ENCODE measurements around the gene DMXL2. TPM values are rescaled to one million over a fixed set of nuclear protein-coding genes. Genes with fewer than 3 reads are reported as not detected.

DMXL2 gene
- total RNA-seq, 2 experiments from 2014 or later = 5.9 to 7.0 TPM

- H3K4me3 Mint-ChIP-seq = no peak overlapping the region
- H3K4me1 Mint-ChIP-seq = no peaks in the 10 kb centered on the region
- peaks cover 4% of the 10 kb centered on the region for H3K27me3 Mint-ChIP-seq
- DNase-seq (no peak), ATAC-seq (no peak)
- no peaks in the 10 kb centered on the region for H3K9me3 Mint-ChIP-seq (ENCODE audit: low read depth)
- H3K36me3 Mint-ChIP-seq (ENCODE audit: low read depth) = no peaks in the 10 kb centered on the region
- no peak overlapping the region for H3K27ac Mint-ChIP-seq
- ChIA-PET POLR2A (no interaction called here), CTCF (interaction anchor here (0.6 kb wide), 1 partner anchor 16 kb away, joined by 3 read pairs; no protein-coding TSS in a partner anchor)
- intact Hi-C loops (cut with DNase I, micrococcal nuclease) = no loop called here
Measured at GRCh38 chr15:51603002-51603401, 19.6 kb downstream of the DMXL2 start.

- no peak overlapping the region for H3K27ac Mint-ChIP-seq
- H3K9me3 Mint-ChIP-seq (ENCODE audit: low read depth) = no peaks in the 10 kb centered on the region
- no peaks in the 10 kb centered on the region for H3K4me1 Mint-ChIP-seq
- no peak overlapping the region for H3K4me3 Mint-ChIP-seq
- intact Hi-C loops (cut with DNase I, micrococcal nuclease) = no loop called here
- ATAC-seq = no peak
- H3K27me3 Mint-ChIP-seq = peaks cover 4% of the 10 kb centered on the region
- no peak for DNase-seq
- CTCF ChIA-PET = interaction anchor here (0.6 kb wide), 1 partner anchor 15 kb away, joined by 3 read pairs; no protein-coding TSS in a partner anchor
- POLR2A ChIA-PET = no interaction called here
- H3K36me3 Mint-ChIP-seq (ENCODE audit: low read depth) = no peaks in the 10 kb centered on the region
Measured at GRCh38 chr15:51602484-51602883, 20.1 kb downstream of the DMXL2 start.

- ChIA-PET POLR2A (no interaction called here), CTCF (interaction anchor here (1.1 kb wide), 1 partner anchor 20 kb away, joined by 3 read pairs; no protein-coding TSS in a partner anchor)
- no peaks in the 10 kb centered on the region for H3K4me1 Mint-ChIP-seq
- H3K4me3 Mint-ChIP-seq = no peak overlapping the region
- intact Hi-C loops (cut with DNase I, micrococcal nuclease) = no loop called here
- no peaks in the 10 kb centered on the region for H3K9me3 Mint-ChIP-seq (ENCODE audit: low read depth)
- peaks cover 4% of the 10 kb centered on the region for H3K27me3 Mint-ChIP-seq
- DNase-seq = no peak
- H3K27ac Mint-ChIP-seq = no peak overlapping the region
- no peak for ATAC-seq
- no peaks in the 10 kb centered on the region for H3K36me3 Mint-ChIP-seq (ENCODE audit: low read depth)
Measured at GRCh38 chr15:51601801-51602200, 20.8 kb downstream of the DMXL2 start.

- Mint-ChIP-seq H3K4me3 (no peak overlapping the region), H3K27me3 (peaks cover 4% of the 10 kb centered on the region), H3K36me3 (ENCODE audit: low read depth) (no peaks in the 10 kb centered on the region), H3K9me3 (ENCODE audit: low read depth) (peaks cover 3% of the 10 kb centered on the region), H3K4me1 (no peaks in the 10 kb centered on the region), H3K27ac (peak overlapping the region; percentile 3)
- ATAC-seq = peak; percentile 26
- peak; percentile 5 for DNase-seq
- ChIA-PET CTCF (no interaction called here), POLR2A (no interaction called here)
- intact Hi-C loops (cut with DNase I, micrococcal nuclease) = no loop called here
Measured at GRCh38 chr15:51600114-51600513, 22.5 kb downstream of the DMXL2 start.

GRCh38 chr15:51589881-51590568 lies 32.5 kb downstream of the DMXL2 start:
- Mint-ChIP-seq H3K4me3 (no peak overlapping the region), H3K36me3 (ENCODE audit: low read depth) (peaks cover 15% of the 10 kb centered on the region), H3K27ac (no peak overlapping the region), H3K27me3 (peaks cover 1% of the 10 kb centered on the region), H3K9me3 (ENCODE audit: low read depth) (peaks cover 32% of the 10 kb centered on the region), H3K4me1 (no peaks in the 10 kb centered on the region)
- ChIA-PET CTCF (no interaction called here), POLR2A (no interaction called here)
- ATAC-seq (no peak), DNase-seq (no peak)
- intact Hi-C loops (cut with DNase I, micrococcal nuclease) = no loop called here

GRCh38 chr15:51588966-51589365 lies 33.6 kb downstream of the DMXL2 start:
- H3K9me3 Mint-ChIP-seq (ENCODE audit: low read depth) = peaks cover 29% of the 10 kb centered on the region
- CTCF ChIA-PET = no interaction called here

GRCh38 chr15:51585986-51586385 lies 36.6 kb downstream of the DMXL2 start:
- POLR2A ChIA-PET = no interaction called here
- Mint-ChIP-seq H3K4me3 (no peak overlapping the region), H3K9me3 (ENCODE audit: low read depth) (peaks cover 21% of the 10 kb centered on the region), H3K27me3 (peaks cover 1% of the 10 kb centered on the region), H3K36me3 (ENCODE audit: low read depth) (peaks cover 11% of the 10 kb centered on the region), H3K27ac (no peak overlapping the region), H3K4me1 (no peaks in the 10 kb centered on the region)
- intact Hi-C loops (cut with DNase I, micrococcal nuclease) = no loop called here
- CTCF ChIA-PET = no interaction called here
- DNase-seq (no peak), ATAC-seq (no peak)

More at GRCh38 chr15:51588966-51589365, 33.6 kb downstream of the DMXL2 start:
- Mint-ChIP-seq H3K27ac (no peak overlapping the region), H3K36me3 (ENCODE audit: low read depth) (peaks cover 15% of the 10 kb centered on the region), H3K4me3 (no peak overlapping the region), H3K27me3 (peaks cover 1% of the 10 kb centered on the region), H3K4me1 (no peaks in the 10 kb centered on the region)
- intact Hi-C loops (cut with DNase I, micrococcal nuclease) = no loop called here
- DNase-seq (no peak), ATAC-seq (no peak)
- POLR2A ChIA-PET = no interaction called here

GRCh38 chr15:51580982-51581381 lies 41.6 kb downstream of the DMXL2 start:
- Mint-ChIP-seq H3K4me3 (no peak overlapping the region), H3K4me1 (no peaks in the 10 kb centered on the region), H3K27ac (no peak overlapping the region), H3K36me3 (ENCODE audit: low read depth) (no peaks in the 10 kb centered on the region), H3K9me3 (ENCODE audit: low read depth) (peaks cover 9% of the 10 kb centered on the region), H3K27me3 (no peaks in the 10 kb centered on the region)
- ChIA-PET CTCF (no interaction called here), POLR2A (no interaction called here)
- DNase-seq (no peak), ATAC-seq (no peak)
- intact Hi-C loops (cut with DNase I, micrococcal nuclease) = no loop called here

- intact Hi-C loops (cut with DNase I, micrococcal nuclease) = no loop called here
- H3K27me3 Mint-ChIP-seq = no peaks in the 10 kb centered on the region
- ChIA-PET CTCF (no interaction called here), POLR2A (no interaction called here)
- H3K4me1 Mint-ChIP-seq = no peaks in the 10 kb centered on the region
- ATAC-seq = no peak
- peaks cover 4% of the 10 kb centered on the region for H3K9me3 Mint-ChIP-seq (ENCODE audit: low read depth)
- DNase-seq = no peak
- no peak overlapping the region for H3K27ac Mint-ChIP-seq
- no peaks in the 10 kb centered on the region for H3K36me3 Mint-ChIP-seq (ENCODE audit: low read depth)
- H3K4me3 Mint-ChIP-seq = no peak overlapping the region
Measured at GRCh38 chr15:51580385-51580784, 42.2 kb downstream of the DMXL2 start.

GRCh38 chr15:51579012-51579411 lies 43.6 kb downstream of the DMXL2 start:
- intact Hi-C loops (cut with DNase I, micrococcal nuclease) = no loop called here
- ATAC-seq (no peak), DNase-seq (no peak)
- Mint-ChIP-seq H3K27me3 (no peaks in the 10 kb centered on the region), H3K4me1 (no peaks in the 10 kb centered on the region), H3K9me3 (ENCODE audit: low read depth) (peaks cover 3% of the 10 kb centered on the region), H3K36me3 (ENCODE audit: low read depth) (no peaks in the 10 kb centered on the region), H3K27ac (no peak overlapping the region), H3K4me3 (no peak overlapping the region)
- POLR2A ChIA-PET = no interaction called here
- CTCF ChIA-PET = no interaction called here

GRCh38 chr15:51577636-51578304 lies 44.8 kb downstream of the DMXL2 start:
- peaks cover 3% of the 10 kb centered on the region for H3K9me3 Mint-ChIP-seq (ENCODE audit: low read depth)
- H3K27me3 Mint-ChIP-seq = no peaks in the 10 kb centered on the region
- H3K36me3 Mint-ChIP-seq (ENCODE audit: low read depth) = peaks cover 2% of the 10 kb centered on the region
- H3K4me3 Mint-ChIP-seq = no peak overlapping the region
- no peak overlapping the region for H3K27ac Mint-ChIP-seq
- ChIA-PET CTCF (no interaction called here), POLR2A (no interaction called here)
- no peak for ATAC-seq
- H3K4me1 Mint-ChIP-seq = no peaks in the 10 kb centered on the region
- no peak for DNase-seq
- intact Hi-C loops (cut with DNase I, micrococcal nuclease) = no loop called here

GRCh38 chr15:51576911-51577500 lies 45.6 kb downstream of the DMXL2 start:
- Mint-ChIP-seq H3K4me3 (no peak overlapping the region), H3K9me3 (ENCODE audit: low read depth) (no peaks in the 10 kb centered on the region), H3K4me1 (no peaks in the 10 kb centered on the region), H3K27ac (no peak overlapping the region), H3K27me3 (no peaks in the 10 kb centered on the region), H3K36me3 (ENCODE audit: low read depth) (peaks cover 2% of the 10 kb centered on the region)
- ATAC-seq (no peak), DNase-seq (no peak)
- POLR2A ChIA-PET = no interaction called here
- CTCF ChIA-PET = no interaction called here
- intact Hi-C loops (cut with DNase I, micrococcal nuclease) = no loop called here

All from activated CD4-positive, alpha-beta T cell treated with anti-CD3 and anti-CD28 coated beads for 36 hours (primary cell).